HG03442 (cell line): Measurements from ENCODE around the gene MRPS5.
A peak's percentile ranks its signal among the peaks of the same experiment; 100 is the strongest.

Experiments
- ATAC-seq: cut with Tn5 transposase; IDR thresholded peaks from one replicate; pipeline ENCODE4 v1.9.1; 2021; ENCODE audit warnings: mild to moderate bottlenecking, moderate library complexity; ENCODE audit not compliant: unreplicated experiment

MRPS5 gene

DNA sequence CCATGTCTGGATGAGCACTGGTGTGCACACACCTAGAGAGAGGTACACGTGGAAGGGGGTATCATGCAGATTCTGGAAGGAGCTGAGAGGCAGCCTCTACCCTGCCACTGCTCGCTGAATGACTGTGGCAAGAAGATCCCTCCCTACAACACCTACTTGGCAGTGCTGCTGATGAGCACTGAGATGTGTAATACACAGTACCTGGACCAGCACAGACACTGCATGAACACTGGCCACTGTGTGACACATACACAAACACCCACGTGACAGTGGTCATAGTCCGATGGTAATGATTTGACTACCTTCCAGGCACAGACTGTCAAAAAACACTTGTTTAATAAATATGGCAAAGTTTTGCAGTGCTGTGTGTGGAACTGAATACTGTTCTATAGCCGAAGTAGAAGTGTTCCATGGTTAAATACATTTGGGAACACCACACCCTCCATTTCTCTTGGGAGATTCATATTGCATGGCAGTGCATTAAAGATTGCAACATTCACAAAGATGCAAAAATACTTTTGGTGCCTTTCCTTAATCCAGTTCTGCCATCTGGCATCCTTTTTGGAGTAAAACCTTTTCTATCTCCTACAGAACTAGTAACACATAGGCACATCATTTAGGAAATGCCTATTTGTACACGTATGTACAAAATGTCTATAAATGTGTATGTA, 29.6 kb downstream of the MRPS5 start:
- ATAC-seq = no peak

GRCh38 chr2:95087379-95087778, 34.2 kb downstream of the MRPS5 start:
- ATAC-seq = no peak

- no peak for ATAC-seq
Observed at GRCh38 chr2:95086017-95086416, 35.6 kb downstream of the MRPS5 start.

- ATAC-seq = no peak
Observed at GRCh38 chr2:95082477-95082876, 39.1 kb downstream of the MRPS5 start.

GRCh38 chr2:95079199-95079683, 42.4 kb downstream of the MRPS5 start:
- no peak for ATAC-seq

- no peak for ATAC-seq
Observed at GRCh38 chr2:95077861-95078603, 43.6 kb downstream of the MRPS5 start.

DNA sequence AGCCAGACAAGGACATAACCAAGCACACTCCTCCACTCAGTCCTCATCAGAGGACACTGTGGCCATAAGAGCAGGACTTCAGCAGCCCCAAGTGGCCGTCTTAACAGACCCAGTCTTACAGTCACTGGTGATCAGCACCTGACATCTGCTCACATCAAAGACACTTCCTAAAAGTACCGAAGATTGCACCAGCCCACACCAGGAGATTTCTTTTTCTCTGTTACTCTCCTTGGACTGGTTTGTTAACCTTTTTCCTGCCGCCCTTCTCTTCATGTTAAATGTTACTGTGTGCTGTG, 44.1 kb downstream of the MRPS5 start:
- no peak for ATAC-seq

DNA sequence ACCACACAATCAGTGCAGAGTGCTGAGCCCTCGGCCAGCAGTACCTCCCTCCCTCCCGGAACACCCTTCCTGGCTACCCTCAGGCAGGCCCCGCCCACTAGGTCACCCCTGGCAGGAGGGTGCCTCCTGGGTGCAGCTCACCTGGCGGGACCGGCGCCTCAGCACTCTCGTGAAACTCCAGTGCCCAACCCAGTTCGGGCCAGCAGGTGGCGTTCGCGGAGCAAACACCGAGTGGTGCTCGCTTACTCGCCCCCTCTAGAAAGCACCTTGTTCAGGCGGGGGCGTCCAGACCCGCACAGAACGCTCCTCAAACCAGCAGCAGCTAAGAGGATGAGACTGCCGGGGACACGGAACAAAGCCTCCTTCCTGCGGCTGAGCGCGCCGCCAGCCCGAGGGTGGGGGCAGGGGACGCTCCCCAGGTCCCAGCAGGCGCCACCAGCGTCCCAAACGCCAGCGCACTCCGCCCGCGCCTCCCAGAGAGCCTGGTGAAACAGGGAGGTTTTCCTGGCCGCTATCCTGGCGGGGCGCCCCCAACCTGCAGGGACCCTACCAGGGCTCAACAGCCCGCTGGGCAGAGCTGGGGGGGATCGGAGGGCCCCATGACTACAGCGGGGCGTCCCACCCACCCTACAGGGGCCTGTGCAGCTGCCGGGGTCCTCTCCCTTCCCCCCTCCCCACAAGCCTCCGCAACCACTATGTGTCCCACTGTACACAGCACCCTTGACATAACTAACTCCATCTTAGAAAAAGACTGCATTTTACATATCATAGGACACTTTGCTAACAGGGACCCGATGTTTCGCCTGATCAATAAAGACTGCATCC, 44.7 kb downstream of the MRPS5 start:
- peak; percentile 78 for ATAC-seq

DNA sequence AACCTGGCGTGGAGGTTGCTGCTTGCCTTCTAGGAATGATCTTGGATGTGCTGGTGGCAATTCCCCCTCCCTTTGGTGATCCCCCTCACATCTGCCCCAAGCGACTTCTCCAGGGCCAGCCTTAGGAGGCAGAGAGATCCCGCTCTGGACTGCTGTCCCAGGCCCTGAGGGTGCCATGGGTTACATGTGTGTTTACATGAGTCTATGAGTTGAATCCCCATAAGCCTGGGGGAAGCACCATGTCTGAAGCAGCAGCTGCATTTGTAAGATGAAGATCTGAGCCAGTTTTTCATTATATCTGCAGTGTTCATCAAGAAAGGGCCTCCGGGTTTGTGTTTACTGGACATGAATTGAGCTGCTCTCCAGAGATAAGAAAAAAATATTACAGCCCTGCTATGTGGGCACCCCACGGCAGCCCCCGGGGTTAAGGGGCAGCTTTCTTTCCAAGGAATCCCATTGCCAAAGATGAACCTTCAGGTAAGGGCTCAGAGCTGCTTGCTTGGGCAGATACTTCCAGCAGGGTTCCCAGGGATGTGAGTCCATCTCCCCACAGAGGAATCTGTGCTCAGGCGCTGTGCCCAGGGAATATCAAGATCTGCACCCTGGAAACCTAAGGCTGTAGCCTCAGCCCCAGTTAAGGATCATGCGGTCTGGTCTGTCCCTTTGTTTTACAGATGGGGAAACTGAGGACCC, 46.0 kb downstream of the MRPS5 start:
- no peak for ATAC-seq

DNA sequence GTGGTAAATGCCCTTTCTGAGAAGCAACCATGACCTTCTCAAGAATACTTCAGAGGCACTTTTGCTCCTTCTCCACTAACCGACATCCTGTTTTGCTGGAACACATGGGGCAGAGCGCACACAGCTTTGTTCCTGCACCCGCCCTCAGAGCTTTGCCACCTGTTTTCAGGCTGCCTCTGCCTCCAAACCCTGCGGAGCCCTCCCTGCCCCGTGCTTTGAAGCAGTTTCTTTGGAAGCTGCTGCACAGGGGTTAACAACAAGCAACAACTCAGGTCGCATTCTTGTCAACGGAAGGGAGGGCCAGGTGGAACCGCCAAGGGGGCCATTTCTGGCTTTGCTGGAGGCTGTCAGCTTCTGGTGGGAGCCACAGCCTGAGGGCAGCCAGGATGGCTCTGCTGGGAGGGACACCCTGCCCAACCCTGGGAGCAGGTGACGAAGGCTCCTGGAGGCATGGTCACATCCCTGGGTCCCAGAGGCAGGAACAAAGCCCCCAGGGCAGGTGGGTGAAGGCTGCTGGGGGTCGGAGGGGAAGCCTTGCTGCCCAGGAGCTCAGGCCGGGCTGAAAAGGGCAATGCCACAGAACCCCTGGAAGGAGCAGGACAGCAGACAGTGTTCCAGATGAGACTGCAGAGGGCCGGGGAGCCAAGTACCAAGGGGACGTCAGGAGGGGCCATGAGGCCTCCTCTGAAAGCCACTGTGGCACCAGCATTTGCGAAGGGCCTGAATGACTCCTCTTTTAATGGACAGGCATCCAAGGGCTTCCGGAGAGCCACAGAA, 46.8 kb downstream of the MRPS5 start:
- no peak for ATAC-seq

DNA sequence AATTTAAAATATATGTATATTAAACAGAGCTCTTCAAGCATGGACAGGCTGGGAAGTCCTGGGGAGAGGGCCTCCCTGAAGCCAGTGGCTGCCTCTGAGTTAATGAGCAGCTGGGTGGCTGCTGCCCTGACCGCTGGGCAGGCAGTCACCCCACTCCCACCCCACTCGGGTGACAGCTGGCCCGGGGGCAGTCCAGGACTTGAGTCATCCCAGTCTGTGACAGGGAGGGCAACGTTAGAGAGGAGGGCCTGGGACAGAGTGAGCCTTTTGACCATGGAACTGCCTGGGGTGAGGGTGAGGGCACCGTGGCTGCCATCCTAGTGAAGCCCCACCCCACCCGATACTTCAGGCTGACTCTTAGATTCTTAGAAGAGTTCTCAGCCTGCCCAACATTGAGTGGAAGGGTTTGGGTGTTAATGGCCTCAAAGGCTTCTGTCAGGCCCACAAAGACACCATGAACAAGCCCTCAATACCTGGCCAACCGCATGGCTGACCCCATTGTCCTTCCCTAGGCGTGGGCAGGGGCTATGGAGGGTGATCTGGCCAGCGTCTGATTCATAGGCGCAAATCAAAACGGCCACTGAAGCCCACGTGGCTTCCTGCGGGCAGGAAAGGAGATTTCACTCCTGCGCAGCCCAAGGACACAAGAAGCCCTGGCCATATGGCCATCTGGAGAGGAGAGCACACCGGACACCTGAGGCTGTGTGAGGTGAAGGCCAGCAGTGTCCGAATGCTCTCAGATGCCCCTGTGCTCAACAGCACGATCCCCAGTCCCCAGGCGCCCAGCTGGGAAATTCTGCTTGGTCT, 47.5 kb downstream of the MRPS5 start:
- no peak for ATAC-seq

GRCh38 chr2:95072424-95072823, 49.2 kb downstream of the MRPS5 start:
- no peak for ATAC-seq

DNA sequence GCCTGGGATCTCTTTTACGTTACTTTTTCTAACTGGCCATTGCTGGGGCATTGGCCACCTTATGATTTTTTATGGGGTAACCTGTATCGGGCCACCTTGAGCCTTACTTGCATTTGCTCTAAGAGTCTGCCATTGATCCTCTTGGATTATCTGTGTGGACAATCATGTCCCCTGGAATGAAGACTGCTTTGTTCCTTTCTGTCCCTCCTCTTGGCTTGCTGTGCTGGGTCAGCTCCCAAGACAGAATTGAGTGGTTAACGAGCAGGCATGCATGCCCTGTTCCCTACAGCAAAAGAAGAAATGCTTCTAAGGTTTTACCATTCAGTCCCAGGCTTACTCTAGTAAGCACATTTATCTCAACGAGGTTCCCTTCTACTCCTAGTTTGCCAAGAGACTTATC, 49.8 kb downstream of the MRPS5 start:
- no peak for ATAC-seq

GRCh38 chr2:95069465-95069864, 52.1 kb downstream of the MRPS5 start:
- ATAC-seq = no peak

DNA sequence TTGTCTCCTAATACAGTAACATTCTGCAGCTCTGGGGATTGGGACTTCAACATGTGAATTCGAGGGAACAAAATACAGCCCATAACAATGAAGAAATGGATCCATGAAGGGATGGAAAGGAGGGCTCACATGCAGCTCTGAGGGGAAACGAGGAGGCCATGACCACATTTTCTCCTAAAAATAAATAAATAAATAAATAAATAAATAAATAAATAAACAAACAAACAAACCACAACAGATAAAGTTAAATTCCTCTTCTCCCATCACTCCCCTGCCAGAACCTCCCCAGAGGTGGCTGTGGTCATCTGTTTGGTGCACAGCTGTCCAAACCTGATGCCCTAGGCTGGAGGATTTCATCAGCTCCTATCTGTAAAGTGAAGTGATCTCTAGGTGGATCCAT, 53.4 kb downstream of the MRPS5 start:
- no peak for ATAC-seq

DNA sequence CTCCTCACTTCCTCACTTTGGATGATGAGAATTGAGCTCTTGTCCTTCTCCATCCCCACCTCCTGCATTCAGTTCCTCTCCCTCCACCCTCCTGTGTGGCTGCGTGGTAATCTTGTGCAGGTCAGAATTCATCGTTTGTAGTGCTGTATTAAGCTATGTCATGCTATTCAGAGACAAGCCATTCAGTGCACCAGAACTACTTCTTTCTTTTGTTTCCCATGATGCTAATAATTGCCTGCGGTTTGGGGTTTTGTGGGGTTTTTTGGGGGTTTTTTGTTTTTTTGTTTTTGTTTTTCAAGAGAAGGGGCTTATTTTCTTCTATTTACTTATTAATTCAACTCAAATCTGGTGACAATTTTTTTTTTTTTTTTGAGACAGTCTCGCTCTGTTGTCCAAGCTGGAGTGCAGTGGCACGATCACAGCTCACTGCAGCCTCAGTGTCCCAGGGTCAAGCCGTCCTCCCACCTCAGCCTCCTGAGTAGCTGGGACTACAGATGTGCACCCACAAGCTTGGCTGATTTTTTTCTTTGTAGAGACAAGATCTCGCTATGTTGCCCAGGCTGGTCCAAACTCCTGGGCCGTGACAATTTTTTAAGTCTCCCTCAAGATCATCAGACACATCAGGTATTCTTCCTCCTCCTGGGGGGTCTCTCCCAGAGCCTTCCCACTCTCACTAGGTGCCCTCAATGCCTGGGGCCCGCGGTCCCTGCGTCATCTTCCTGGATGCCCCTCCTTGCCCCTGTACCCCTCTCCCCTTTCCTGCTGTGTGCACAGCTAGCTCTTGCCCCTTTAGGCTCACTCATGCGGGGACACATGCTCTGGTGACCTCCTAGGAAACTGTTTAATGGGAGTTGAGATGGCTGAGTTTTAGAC, 58.3 kb downstream of the MRPS5 start:
- ATAC-seq = peak; percentile 86

GRCh38 chr2:95062242-95063085, 59.1 kb downstream of the MRPS5 start:
- peak; percentile 22 for ATAC-seq
